ENCODE data around the gene THOC2. TPM values are rescaled to one million over a fixed set of nuclear protein-coding genes. Genes with fewer than 3 reads are reported as not detected.

Gene THOC2
- total and polyA plus RNA-seq, 4 donors = 67.2 to 97.7 (median 78.2) TPM

DNA sequence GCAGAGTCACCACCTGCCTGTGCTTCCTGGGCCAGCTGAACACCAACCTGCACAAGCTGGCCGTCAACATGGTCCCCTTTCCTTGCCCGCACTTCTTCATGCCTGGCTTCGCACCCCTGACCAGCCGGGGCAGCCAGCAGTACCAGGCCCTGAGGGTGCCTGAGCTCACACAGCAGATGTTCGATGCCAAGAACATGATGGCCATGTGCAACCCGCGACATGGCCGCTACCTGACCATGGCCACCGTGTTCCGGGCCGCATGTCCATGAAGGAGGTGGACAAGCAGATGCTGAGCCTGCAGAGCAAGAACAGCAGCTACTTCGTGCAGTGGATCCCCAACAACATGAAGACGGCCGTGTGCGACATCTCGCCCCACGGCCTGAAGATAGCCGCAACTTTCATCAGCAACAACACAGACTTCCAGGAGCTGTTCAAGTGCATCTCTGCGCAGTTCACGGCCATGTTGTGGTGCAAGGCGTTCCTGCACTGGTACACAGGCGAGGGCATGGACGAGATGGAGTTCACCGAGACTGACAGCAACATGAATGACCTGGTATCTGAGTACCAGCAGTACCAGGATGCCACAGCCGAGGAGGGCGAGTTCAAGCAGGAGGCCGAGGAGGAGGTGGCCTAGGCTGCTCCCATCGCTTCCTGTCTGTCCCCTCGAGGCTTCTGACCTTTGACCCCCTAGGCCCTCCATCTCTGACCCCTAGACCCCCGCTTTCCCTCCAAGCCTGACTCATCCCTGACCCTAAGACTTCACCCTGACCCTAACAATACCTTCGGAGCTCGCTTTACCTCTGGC lies 170.3 kb downstream of the THOC2 start:
- Histone ChIP-seq H3K4me3 (ENCODE audit: low read depth, low read length) (no peak overlapping the region), H3K4me1 (ENCODE audit: control insufficient read depth, insufficient read depth, low read length) (no peaks in the 10 kb centered on the region), H3K27ac (ENCODE audit: low read depth, low read length) (no peak overlapping the region), H3K9me3 (ENCODE audit: control insufficient read depth, insufficient read depth, low read length) (no peaks in the 10 kb centered on the region), H3K27me3 (ENCODE audit: control insufficient read depth, insufficient read depth, low read length) (no peaks in the 10 kb centered on the region), H3K36me3 (ENCODE audit: control insufficient read depth, insufficient read depth, low read length) (no peaks in the 10 kb centered on the region)
- DNase-seq (ENCODE audit: low read depth in 4 of 6, low spot score in 6 of 6) = no peak
- 90% methylated on average over 32 of the region's 32 CpGs for WGBS (ENCODE audit: insufficient coverage)

DNA sequence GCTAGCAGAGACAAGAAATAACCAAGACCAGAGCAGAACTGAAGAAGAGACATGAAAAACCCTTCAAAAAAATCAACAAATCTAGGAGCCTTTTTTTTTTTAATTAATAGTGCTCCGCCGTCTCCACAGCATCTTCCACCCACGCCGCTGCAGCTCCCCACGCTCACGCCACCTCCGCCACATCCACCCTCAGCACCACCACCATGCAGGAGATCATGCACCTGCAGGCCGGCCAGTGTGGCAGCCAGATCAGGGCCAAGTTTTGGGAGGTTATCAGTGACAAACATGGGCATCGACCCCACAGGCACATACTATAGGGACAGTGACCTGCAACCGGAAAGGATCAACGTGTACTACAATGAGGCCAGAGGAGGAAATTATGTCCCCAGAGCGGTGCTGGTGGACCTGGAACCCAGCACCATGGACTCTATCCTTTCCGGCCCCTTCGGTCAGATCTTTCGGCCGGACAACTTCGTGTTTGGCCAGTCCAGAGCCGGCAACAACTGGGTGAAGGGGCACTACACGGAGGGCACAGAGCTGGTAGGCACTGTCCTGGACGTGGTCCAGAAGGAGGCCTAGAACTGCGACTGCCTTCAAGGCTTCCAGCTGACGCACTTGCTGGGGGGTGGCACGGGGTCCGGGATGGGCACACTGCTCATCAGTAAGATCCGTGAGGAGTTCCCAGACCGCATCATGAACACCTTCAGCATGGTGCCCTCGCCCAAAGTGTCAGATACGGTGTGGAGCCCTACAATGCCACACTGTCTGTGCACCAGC lies 171.2 kb downstream of the THOC2 start:
- no peaks in the 10 kb centered on the region for H3K27me3 ChIP-seq (ENCODE audit: control insufficient read depth, insufficient read depth, low read length)
- no peak overlapping the region for H3K27ac ChIP-seq (ENCODE audit: low read depth, low read length)
- no peak for DNase-seq (ENCODE audit: low read depth in 4 of 6, low spot score in 6 of 6)
- no peak overlapping the region for H3K4me3 ChIP-seq (ENCODE audit: low read depth, low read length)
- no peaks in the 10 kb centered on the region for H3K9me3 ChIP-seq (ENCODE audit: control insufficient read depth, insufficient read depth, low read length)
- no peaks in the 10 kb centered on the region for H3K36me3 ChIP-seq (ENCODE audit: control insufficient read depth, insufficient read depth, low read length)
- H3K4me1 ChIP-seq (ENCODE audit: control insufficient read depth, insufficient read depth, low read length) = no peaks in the 10 kb centered on the region
- 87% methylated on average over 22 of the region's 28 CpGs for WGBS (ENCODE audit: insufficient coverage)

DNA sequence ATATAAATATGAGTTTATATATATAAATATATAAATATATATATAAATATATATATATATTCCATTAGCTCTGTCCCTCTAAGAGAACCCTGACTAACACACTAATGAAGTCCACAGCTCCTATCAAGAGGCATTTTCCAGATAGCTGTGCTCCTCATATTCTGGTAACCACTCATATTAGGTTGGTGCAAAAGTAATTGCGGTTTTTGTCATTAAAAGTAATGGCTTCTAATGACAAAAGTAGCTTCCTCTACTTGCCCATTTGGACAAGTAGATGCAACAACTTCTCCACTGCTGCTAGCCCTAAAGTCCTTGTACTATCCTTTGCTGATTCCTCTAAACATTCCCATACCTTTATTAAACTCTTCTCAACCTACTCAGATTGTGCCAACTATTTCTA lies 182.0 kb downstream of the THOC2 start:
- no CpG with 5 or more reads among the region's 1 CpG for WGBS (ENCODE audit: insufficient coverage)
- no peaks in the 10 kb centered on the region for H3K9me3 ChIP-seq (ENCODE audit: control insufficient read depth, insufficient read depth, low read length)

More for the DNA sequence above, 182.0 kb downstream of the THOC2 start:
- Histone ChIP-seq H3K4me1 (ENCODE audit: control insufficient read depth, insufficient read depth, low read length) (no peaks in the 10 kb centered on the region), H3K27ac (ENCODE audit: low read depth, low read length) (no peak overlapping the region), H3K36me3 (ENCODE audit: control insufficient read depth, insufficient read depth, low read length) (no peaks in the 10 kb centered on the region), H3K4me3 (ENCODE audit: low read depth, low read length) (no peak overlapping the region), H3K27me3 (ENCODE audit: control insufficient read depth, insufficient read depth, low read length) (no peaks in the 10 kb centered on the region)
- no peak for DNase-seq (ENCODE audit: low read depth in 4 of 6, low spot score in 6 of 6)

Small RNA genes lying within 50 kb of the gene (small RNA-seq; reads per million reads assigned to genes)
- gene AL030996.1 (ENCODE audit: low replicate concordance) (not detected), gene RNU7-69P (ENCODE audit: low replicate concordance) (not detected)

Other genes with a start within 250 kb of the THOC2 start
- gene XIAP, start 127.0 kb upstream of the THOC2 start, total RNA-seq = 10 to 100 TPM; 67.6 to 74.3 TPM
- 10 to 100 TPM; 47.9 to 49.9 TPM for gene XIAP, start 127.0 kb upstream of the THOC2 start, polyA plus RNA-seq (ENCODE audit: insufficient read length in 2 of 2)
- gene STAG2, start 228.7 kb upstream of the THOC2 start, total RNA-seq = 100 to 1,000 TPM; 122 to 152 TPM
- 10 to 100 TPM; 54.8 to 77.1 TPM for gene STAG2, start 228.7 kb upstream of the THOC2 start, polyA plus RNA-seq (ENCODE audit: insufficient read length in 2 of 2)